SJCRH30 (cell line): ENCODE measurements around the gene TLCD1. TPM values are rescaled to one million over a fixed set of nuclear protein-coding genes. Genes with fewer than 3 reads are reported as not detected.
"Not testable (repeated sequence)": the region's sequence is repeated elsewhere in the genome, so short reads cannot be mapped to it uniquely, and the experiment has no call there.

Source experiments
- DNase-seq, 2 experiments: peaks; one replicate each; pipeline ENCODE4 v3.0.0-alpha.2; 2015 to 2020
- H3K27ac ChIP-seq: fragments of 250-450 bp; sonication (Bioruptor Pico); 2 replicates; pipeline ENCODE4 v1.5.1; 2020; ENCODE audit warnings: mild to moderate bottlenecking, moderate library complexity
- H3K27me3 ChIP-seq: fragments of 250-450 bp; sonication (Bioruptor Pico); 2 replicates; pipeline ENCODE4 v1.5.1; 2020; ENCODE audit warnings: mild to moderate bottlenecking, moderate library complexity
- H3K36me3 ChIP-seq: fragments of 250-450 bp; sonication (Bioruptor Pico); 2 replicates; pipeline ENCODE4 v1.5.1; 2020; ENCODE audit warnings: mild to moderate bottlenecking, moderate library complexity
- H3K4me1 ChIP-seq: fragments of 250-450 bp; sonication (Bioruptor Pico); 2 replicates; pipeline ENCODE4 v1.5.1; 2020; ENCODE audit warnings: mild to moderate bottlenecking, moderate library complexity
- H3K4me3 ChIP-seq: fragments of 250-450 bp; sonication (Bioruptor Pico); 2 replicates; pipeline ENCODE4 v1.5.1; 2020; ENCODE audit warnings: mild to moderate bottlenecking, moderate library complexity
- H3K9me3 ChIP-seq: fragments of 250-450 bp; sonication (Bioruptor Pico); replicated peaks from 2 replicates; pipeline ENCODE4 v1.5.1; 2020; ENCODE audit warnings: mild to moderate bottlenecking, moderate library complexity
- total RNA-seq: library from RNA; depleted of rRNA; stranded (reverse); fragments of >200 nt; shearing (Covaris generic); gene quantifications from 2 replicates; pipeline ENCODE4 v1.2.3, GENCODE V29; 2014

The TLCD1 gene
- total RNA-seq, 1 experiment from 2014 or later: 10.0 TPM

- DNase-seq: peak; percentile 97 to 99
- H3K27me3 ChIP-seq: no peaks in the 10 kb centered on the region
- peaks cover 29% of the 10 kb centered on the region for H3K36me3 ChIP-seq
- peak overlapping the region; percentile 83 for H3K27ac ChIP-seq
- peak overlapping the region; percentile 80 for H3K4me3 ChIP-seq
- H3K9me3 ChIP-seq: no peaks in the 10 kb centered on the region
- H3K4me1 ChIP-seq: peaks cover 14% of the 10 kb centered on the region
Measured at GRCh38 chr17:28726627-28727491, 826 bp upstream of the TLCD1 start.

DNA sequence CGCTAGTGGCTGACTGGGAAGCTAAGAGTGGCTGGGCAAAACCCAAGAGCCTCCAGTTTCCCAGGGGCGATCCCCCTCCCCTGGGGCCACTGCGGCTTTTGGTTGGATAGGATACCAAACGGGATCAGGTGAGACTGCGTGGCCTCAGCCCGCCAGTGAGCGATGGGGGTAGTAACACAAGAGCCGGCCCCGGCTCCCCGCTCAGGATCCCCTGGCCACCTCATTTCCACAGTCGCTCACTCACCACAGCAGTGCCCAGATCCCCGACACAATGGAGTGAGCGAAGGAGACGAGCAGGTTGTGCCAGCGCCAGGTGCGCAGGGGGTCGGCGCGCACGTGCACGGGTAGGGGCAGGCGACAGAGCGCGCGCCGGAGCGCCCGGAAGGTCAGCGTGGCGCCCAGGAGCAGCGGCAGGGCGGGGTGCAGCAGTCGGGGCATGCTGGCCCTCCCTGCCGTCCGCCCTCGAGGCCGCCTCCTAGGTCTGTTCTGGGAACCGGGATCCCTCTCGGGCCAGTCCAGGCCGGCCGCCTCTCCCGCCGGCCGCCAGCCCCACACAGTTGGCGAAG, 290 bp downstream of the TLCD1 start:
- Histone ChIP-seq H3K4me1 (peaks cover 20% of the 10 kb centered on the region), H3K4me3 (peak overlapping the region; percentile 80), H3K27me3 (no peaks in the 10 kb centered on the region), H3K27ac (peak overlapping the region; percentile 61), H3K36me3 (peaks cover 40% of the 10 kb centered on the region), H3K9me3 (no peaks in the 10 kb centered on the region)
- peak; percentile 95 for DNase-seq

DNA sequence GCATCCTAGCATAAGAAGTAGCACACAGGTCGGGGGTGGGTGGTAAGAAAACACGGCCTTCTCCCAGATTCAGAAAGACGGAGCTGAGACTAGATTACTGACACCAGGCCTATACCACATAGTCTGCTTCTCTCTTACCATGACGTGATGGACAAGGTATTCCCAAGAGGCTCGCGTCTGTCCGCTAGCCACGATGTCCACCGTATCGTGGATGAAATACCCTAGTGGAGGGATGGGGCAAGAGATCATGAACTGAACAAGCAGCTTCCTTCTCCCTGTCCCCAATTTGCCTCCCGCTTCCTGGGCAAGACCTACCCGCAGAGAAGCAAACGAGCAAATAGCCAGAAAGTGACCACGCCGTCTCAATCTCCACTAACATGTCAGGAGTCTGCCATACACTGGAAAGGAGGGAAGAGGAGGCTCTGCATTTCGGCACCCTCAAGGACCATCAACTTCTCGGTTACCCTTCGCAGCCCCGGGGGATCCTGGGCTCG, 820 bp downstream of the TLCD1 start:
- peak in 1 of 2 experiments; percentile 82 for DNase-seq
- H3K27ac ChIP-seq: peak overlapping the region; percentile 61
- H3K27me3 ChIP-seq: no peaks in the 10 kb centered on the region
- no peaks in the 10 kb centered on the region for H3K9me3 ChIP-seq
- peaks cover 20% of the 10 kb centered on the region for H3K4me1 ChIP-seq
- peaks cover 45% of the 10 kb centered on the region for H3K36me3 ChIP-seq
- H3K4me3 ChIP-seq: peak overlapping the region; percentile 80

DNA sequence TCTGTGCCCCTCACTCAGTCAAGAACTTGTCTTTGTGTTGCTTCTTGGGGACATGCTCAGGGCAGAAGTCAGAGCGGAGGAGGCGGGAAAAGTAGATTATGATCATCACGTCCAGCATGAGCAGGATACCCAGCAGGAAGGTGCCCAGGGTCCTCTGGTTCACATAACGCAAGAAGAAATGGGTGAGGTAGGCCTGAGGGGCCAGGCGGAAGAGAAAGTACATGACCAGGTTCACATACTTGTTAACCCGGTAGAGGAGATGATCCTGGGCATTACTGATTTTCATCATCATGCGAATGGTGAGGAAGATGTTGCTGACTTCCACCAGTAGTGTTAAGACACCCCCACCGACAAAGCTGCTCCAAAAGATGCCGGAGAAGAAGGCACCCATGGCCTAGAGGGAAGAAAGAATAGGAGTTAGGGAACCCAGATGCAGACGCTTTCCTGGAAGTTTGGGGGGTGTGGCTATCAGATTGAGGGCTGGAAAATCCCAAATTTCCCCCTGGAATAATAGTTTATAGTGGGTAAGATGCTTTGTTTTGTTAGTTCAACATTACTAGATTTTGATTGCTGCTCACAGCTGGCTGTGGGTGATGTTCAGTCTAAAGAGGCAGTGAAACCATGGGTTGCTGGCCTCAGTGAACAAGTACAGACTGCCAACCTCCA, 1.4 kb downstream of the TLCD1 start:
- Histone ChIP-seq H3K27me3 (no peaks in the 10 kb centered on the region), H3K27ac (peak overlapping the region; percentile 61), H3K4me1 (peaks cover 20% of the 10 kb centered on the region), H3K36me3 (peaks cover 49% of the 10 kb centered on the region), H3K9me3 (no peaks in the 10 kb centered on the region), H3K4me3 (peak overlapping the region; percentile 80)
- DNase-seq: peak in 1 of 2 experiments; percentile 40

DNA sequence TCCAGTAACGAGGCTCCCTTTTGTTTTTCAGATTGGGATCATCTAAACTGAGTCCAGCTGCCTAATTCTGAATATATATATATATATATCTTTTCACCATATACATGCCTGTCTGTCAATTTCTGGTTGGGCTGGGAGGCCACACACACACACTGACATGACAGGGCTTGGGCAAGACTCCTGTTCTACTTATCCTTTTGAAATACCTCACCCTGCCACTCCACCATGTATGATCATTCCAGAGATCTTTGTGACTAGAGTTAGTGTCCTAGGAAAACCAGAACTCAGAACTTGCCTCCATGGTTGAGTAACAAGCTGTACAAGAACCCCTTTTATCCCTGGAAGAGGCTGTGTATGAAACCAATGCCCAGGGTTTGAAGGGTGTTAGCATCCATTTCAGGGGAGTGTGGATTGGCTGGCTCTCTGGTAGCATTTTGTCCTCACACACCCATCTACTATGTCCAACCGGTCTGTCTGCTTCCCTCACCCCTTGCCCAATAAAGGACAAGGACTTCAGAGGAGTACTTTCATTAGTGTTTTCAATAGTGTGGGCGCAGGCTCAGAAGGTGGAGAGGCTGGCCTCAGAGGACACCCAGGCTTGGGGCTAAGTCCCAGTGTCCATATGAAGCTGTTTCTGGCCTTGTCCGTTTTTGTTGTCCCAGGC, 2.1 kb downstream of the TLCD1 start:
- H3K9me3 ChIP-seq, DNase-seq, H3K27ac ChIP-seq, H3K4me3 ChIP-seq, H3K27me3 ChIP-seq: not testable (repeated sequence)
- H3K36me3 ChIP-seq: peaks cover 49% of the 10 kb centered on the region
- H3K4me1 ChIP-seq: peaks cover 20% of the 10 kb centered on the region

GRCh38 chr17:28723159-28723835, 2.7 kb downstream of the TLCD1 start:
- H3K36me3 ChIP-seq: peaks cover 49% of the 10 kb centered on the region
- DNase-seq: no peak
- H3K4me1 ChIP-seq: peaks cover 20% of the 10 kb centered on the region
- no peaks in the 10 kb centered on the region for H3K27me3 ChIP-seq
- H3K9me3 ChIP-seq: no peaks in the 10 kb centered on the region
- no peak overlapping the region for H3K4me3 ChIP-seq
- H3K27ac ChIP-seq: no peak overlapping the region

- Histone ChIP-seq H3K27ac (no peak overlapping the region), H3K36me3 (peaks cover 49% of the 10 kb centered on the region), H3K27me3 (no peaks in the 10 kb centered on the region), H3K9me3 (no peaks in the 10 kb centered on the region), H3K4me1 (peaks cover 20% of the 10 kb centered on the region), H3K4me3 (no peak overlapping the region)
- DNase-seq: no peak
Measured at GRCh38 chr17:28722417-28723158, 3.4 kb downstream of the TLCD1 start.

DNA sequence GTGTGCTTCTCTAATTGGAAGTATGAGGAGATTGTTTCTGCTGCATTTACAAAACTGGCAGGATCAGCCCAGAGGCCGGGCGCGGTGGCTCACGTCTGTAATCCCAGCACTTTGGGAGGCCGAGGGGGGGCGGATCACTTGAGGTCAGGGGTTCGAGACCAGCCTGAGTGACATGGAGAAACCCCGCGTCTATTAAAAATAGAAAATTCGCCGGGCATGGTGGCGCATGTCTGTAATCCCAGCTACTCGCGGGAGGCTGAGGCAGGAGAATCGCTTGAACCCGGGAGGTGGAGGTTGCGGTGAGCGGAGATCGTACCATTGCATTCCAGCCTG, 5.1 kb downstream of the TLCD1 start:
- DNase-seq: not testable (repeated sequence)
- Histone ChIP-seq H3K36me3 (peaks cover 49% of the 10 kb centered on the region), H3K27ac (peak overlapping the region; percentile 89)

GRCh38 chr17:28720247-28720996, 5.6 kb downstream of the TLCD1 start:
- Histone ChIP-seq H3K27me3 (no peaks in the 10 kb centered on the region), H3K27ac (peak overlapping the region; percentile 89), H3K4me3 (peak overlapping the region; percentile 96), H3K36me3 (peaks cover 50% of the 10 kb centered on the region), H3K4me1 (peaks cover 28% of the 10 kb centered on the region), H3K9me3 (no peaks in the 10 kb centered on the region)
- DNase-seq: no peak

More for the DNA sequence above, 5.1 kb downstream of the TLCD1 start:
- not testable (repeated sequence) for H3K9me3 ChIP-seq, H3K27me3 ChIP-seq
- peak overlapping the region; percentile 96 for H3K4me3 ChIP-seq
- H3K4me1 ChIP-seq: peaks cover 26% of the 10 kb centered on the region

DNA sequence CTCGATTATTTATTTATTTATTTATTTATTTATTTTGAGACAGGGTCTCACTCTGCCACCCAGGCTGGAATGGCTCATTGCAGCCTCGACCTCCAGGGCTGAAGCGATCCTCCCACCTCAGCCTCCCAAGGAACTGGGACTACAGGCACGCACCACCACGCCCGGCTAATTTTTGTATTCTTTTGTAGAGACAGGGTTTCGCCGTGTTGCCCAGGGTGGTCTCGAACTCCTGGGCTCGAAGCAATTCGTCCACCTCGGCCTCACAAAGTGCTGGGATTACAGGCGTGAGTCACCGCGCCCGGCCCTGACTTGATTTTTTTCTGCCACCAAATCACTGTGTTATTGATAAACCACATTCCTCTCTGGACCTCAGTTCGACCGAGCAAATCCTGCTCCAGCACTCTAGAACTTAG, 7.0 kb downstream of the TLCD1 start:
- H3K4me1 ChIP-seq: peaks cover 16% of the 10 kb centered on the region
- DNase-seq: no peak

DNA sequence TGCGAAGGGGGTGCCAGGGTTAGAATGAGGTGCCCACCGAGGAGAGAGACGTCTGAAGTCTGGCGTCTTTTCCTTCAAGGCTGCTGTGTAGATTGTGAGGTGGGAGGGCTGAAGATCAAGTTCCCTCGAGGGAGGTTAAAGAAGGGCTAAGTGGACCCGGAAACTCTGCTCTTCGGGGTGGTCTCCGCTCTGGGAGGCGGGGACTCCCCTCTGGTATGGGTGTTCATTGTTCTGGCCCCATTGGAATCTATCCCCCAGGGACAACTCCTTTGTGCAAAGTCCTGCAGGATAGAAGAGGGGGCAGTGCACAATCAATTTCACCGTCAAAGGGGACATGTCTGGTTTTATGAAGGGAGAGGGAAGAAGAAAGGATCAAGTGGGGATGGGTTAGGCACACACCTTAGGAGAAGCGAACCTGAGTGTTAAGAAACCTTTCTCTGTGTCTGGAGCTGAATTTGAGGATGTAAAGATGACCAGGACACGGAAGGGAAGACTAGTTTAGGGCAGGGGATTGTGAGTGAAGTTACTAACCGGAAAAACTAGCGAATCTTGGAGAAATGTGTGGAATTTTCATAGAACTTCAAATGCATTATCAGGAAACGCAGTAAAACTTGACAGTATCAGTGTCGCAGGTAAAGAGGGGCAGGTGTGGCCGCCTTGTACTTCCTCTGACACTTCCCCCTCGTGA, 7.6 kb downstream of the TLCD1 start:
- Histone ChIP-seq H3K4me1 (peaks cover 16% of the 10 kb centered on the region), H3K4me3 (peak overlapping the region; percentile 96), H3K27ac (peak overlapping the region; percentile 89), H3K9me3 (no peaks in the 10 kb centered on the region), H3K27me3 (no peaks in the 10 kb centered on the region), H3K36me3 (peaks cover 57% of the 10 kb centered on the region)
- peak; percentile 87 to 91 for DNase-seq

More for the DNA sequence above, 7.0 kb downstream of the TLCD1 start:
- no peaks in the 10 kb centered on the region for H3K27me3 ChIP-seq
- no peaks in the 10 kb centered on the region for H3K9me3 ChIP-seq
- peaks cover 57% of the 10 kb centered on the region for H3K36me3 ChIP-seq
- H3K27ac ChIP-seq: peak overlapping the region; percentile 89
- peak overlapping the region; percentile 96 for H3K4me3 ChIP-seq

- Histone ChIP-seq H3K36me3 (peaks cover 50% of the 10 kb centered on the region), H3K27ac (peak within 1 kb of the TSS; percentile 89), H3K4me1 (peaks cover 16% of the 10 kb centered on the region), H3K9me3 (no peaks in the 10 kb centered on the region), H3K27me3 (no peaks in the 10 kb centered on the region), H3K4me3 (peak within 1 kb of the TSS; percentile 96)
- DNase-seq: peak; percentile 96 to 97
Measured at GRCh38 chr17:28717578-28718332, 8.3 kb downstream of the TLCD1 start, which contains the start of gene RAB34. TSS of gene RAB34 (minus strand) at chr17:28717868. CDS start at chr17:28717266, 602 bp downstream.
